Ramos (cell line): ENCODE data around the gene MRPS26.
"Not testable (repeated sequence)": the region's sequence is repeated elsewhere in the genome, so short reads cannot be mapped to it uniquely, and the experiment has no call there.

Experiments used
- in situ Hi-C: fragments of 300-500 bp; cut with MboI; formaldehyde crosslinking; loops from one replicate; pipeline ENCODE4 v1.14.3; 2022; ENCODE audit warnings: low sequenced_read_pairs; ENCODE audit not compliant: unreplicated experiment

Gene MRPS26

GRCh38 chr20:3040086-3040485, 5.8 kb upstream of the MRPS26 start:
- in situ Hi-C loops, result no loop called here

- in situ Hi-C loops, result no loop called here
These were observed 3.9 kb upstream of the MRPS26 start for GRCh38 chr20:3041854-3042409.

GRCh38 chr20:3042625-3043024, 3.2 kb upstream of the MRPS26 start:
- in situ Hi-C loops, result no loop called here

GRCh38 chr20:3043322-3043721, 2.5 kb upstream of the MRPS26 start, which contains the start of gene GNRH2:
GNRH2 (plus strand) TSS chr20:3043622; CDS start chr20:3044415, 793 bp downstream.
- in situ Hi-C loops, result no loop called here

DNA sequence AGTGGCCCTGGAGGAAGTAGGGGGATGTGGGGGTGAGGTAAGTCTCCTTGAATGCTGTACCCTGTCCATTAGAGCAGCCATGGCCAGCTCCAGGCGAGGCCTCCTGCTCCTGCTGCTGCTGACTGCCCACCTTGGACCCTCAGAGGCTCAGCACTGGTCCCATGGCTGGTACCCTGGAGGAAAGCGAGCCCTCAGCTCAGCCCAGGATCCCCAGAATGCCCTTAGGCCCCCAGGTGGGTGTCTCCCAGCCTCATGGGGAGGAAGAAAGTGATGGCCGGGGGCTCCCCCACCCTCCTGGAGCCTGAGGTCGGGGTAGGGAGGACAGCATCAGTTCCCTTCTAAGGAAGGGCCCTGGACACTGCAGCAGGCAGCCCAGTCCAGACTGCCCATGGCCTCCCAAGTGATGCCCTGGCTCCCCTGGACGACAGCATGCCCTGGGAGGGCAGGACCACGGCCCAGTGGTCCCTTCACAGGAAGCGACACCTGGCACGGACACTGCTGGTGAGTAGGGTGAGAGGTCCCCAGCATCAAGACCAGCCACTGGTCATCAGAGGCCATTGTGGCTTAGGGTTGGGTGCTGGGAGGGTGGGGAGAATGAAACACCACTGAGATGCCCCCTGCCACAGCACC, 1.4 kb upstream of the MRPS26 start:
- in situ Hi-C loops, result no loop called here

DNA sequence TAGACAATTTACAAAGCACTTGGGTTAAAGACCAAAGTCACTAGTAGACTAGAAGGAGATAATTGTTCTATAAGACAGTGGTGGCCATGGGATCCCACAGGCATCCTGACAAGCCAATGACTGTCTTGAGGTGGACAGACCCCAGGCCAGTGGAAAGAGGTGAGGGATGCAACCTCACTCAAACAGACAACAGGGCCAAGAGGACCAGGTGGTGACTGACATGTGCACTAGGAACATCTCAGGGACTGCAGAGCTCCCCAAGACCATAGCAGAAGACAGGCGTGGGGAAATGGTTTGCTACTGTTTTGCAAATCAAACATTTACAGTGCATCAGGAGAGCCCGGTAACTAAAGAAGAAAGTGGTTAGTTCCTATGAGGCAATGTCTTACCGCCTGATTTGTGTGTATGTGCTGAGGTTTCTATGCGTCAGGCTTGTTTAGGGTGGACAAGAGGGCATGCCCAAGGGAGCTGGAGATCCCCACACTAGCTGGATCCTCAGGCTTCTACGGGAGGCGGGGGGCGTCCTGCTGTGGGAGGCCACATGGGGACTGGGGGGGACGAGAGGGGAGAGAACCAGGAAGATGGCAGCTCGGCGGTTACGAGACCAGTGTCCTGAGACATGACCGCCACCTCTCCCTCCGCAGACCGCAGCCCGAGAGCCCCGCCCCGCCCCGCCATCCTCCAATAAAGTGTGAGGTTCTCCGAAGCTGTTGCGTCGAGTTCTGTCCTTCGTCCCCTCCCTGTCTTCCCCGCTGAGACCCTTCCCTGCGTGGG, 623 bp upstream of the MRPS26 start:
- in situ Hi-C loops, result no loop called here

GRCh38 chr20:3046677-3047462, 1.0 kb downstream of the MRPS26 start:
- in situ Hi-C loops, result no loop called here

- in situ Hi-C loops, result no loop called here
These were observed 1.9 kb downstream of the MRPS26 start for GRCh38 chr20:3047486-3048419.

- in situ Hi-C loops, result loop anchor here (10.0 kb wide), 1 partner anchor 263 kb away; no protein-coding TSS in a partner anchor
These were observed 5.7 kb downstream of the MRPS26 start for GRCh38 chr20:3051385-3052019.

DNA sequence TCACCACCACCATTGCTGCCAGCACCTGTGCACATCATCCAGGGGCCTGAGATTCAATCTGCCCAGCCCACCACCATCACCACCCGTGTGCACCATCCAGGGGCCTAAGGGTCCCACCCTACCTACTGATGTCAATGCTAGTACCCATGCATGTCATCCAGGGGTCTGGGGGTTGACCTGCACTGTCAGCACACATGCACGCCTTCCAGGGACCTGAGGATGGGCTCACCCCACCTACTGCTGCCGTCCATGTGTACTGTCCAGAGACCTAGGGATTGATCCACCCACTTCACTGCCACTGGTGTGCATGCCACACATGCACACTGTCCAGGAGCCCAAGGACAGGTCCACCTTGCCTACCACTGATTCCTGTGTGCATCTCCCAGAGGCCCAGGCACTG, 13.6 kb downstream of the MRPS26 start:
- in situ Hi-C loops, result loop anchor here (10.0 kb wide), 1 partner anchor 255 kb away; no protein-coding TSS in a partner anchor

GRCh38 chr20:3064119-3064518, 18.3 kb downstream of the MRPS26 start:
- in situ Hi-C loops, result not testable (repeated sequence)

DNA sequence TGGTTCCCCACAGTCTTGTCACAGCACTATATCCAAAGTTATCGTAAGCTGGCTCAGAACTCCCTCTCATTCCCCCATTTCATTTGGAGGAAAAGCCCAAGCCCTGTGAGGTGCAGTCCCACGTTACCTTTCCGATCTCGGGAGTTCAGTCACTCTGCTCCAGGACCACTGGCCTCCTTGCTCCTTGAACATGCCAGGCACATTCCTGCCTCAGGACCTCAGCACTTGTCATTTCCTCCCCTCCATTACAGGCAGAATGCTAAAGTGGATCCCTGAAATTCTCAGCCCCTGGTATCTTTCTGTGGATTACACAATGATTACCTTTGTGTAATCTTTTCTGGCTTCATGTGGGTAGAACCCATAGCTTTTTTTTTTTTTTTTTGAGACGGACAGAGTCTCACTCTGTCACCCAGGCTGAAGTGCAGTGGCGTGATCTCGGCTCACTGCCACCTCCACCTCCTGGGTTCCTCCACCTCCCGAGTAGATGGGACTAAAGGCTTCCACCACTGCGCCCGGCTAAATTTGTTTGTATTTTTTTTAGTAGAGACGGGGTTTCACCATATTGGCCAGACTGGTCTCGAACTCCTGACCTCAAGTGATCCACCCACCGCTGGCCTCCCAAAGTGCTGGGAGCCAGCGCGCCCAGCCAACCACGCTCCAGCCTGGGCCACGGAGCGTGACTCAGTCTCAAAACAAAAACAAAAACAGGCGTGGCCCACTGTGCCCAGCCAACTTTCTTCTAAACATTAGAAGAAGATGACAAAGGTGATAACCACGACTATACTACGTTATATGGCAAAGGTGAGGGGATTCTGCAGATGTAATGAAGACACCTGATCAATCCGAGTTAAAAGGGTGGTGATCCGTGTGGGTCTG, 21.5 kb downstream of the MRPS26 start:
- in situ Hi-C loops, result no loop called here

- in situ Hi-C loops, result no loop called here
These were observed 22.2 kb downstream of the MRPS26 start for GRCh38 chr20:3068075-3068474.

- in situ Hi-C loops, result no loop called here
These were observed 23.4 kb downstream of the MRPS26 start for GRCh38 chr20:3068986-3069900.

DNA sequence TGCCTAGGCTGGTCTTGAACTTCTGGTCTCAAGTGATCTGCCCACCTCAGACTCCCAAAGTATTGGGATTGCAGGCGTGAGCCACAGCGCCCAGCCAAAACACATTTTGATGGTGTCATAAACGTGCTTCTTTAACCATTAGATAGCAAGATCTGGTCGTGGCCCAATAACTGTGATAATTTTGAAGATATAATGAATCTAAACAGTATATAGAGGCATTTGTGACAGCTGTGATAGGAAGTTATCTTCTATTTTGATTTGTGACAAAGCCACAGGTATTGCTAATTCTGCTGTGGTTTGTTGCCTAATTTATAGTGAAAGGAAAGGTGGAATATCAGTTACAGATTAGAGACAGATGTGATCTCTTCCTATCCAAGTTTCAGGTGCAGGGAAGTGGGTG, 24.9 kb downstream of the MRPS26 start:
- in situ Hi-C loops, result no loop called here

GRCh38 chr20:3071266-3071609, 25.4 kb downstream of the MRPS26 start:
- in situ Hi-C loops, result no loop called here
